SH-SY5Y (cell line): Measurements from ENCODE around the gene ESX1.

Experiments used
- GATA2 ChIP-seq: IDR thresholded peaks from 2 replicates; pipeline ENCODE4 v1.6.1; 2011; ENCODE audit warnings: mild to moderate bottlenecking, low read depth, low read length
- GATA3 ChIP-seq: IDR thresholded peaks from 2 replicates; pipeline ENCODE4 v1.6.1; 2011; ENCODE audit warnings: low read depth, mild to moderate bottlenecking, low read length, moderate library complexity

The ESX1 gene

GRCh38 chrX:104205548-104205947 lies 49.2 kb downstream of the ESX1 start:
- TF ChIP-seq GATA2 (no peak), GATA3 (no peak)
